Endothelial cell of coronary artery (primary cell): ENCODE data around the gene FAM161B. TPM values are rescaled to one million over a fixed set of nuclear protein-coding genes. Genes with fewer than 3 reads are reported as not detected.

ENCODE experiments used
- total RNA-seq: library from RNA; depleted of rRNA; stranded (reverse); fragments of >200 nt; gene quantifications from 2 replicates; pipeline ENCODE4 v1.2.3, GENCODE V29; 2014

Gene FAM161B
- total RNA-seq = 2.2 and 3.1 TPM in 2 replicates

GRCh38 chr14:73949752-73950734 lies at the start of gene FAM161B, which contains the start of gene COQ6:
TSS of gene FAM161B (minus strand) at chr14:73950094. CDS start at chr14:73950026, 68 bp downstream.
TSS of gene COQ6 (plus strand) at chr14:73950302. CDS start at chr14:73950333, 31 bp downstream.

GRCh38 chr14:73886449-73887317 lies 63.2 kb downstream of the FAM161B start, which contains the start of gene ZNF410:
TSS of gene ZNF410 (plus strand) at chr14:73886859. CDS start at chr14:73892176, 5,317 bp downstream.

Other genes starting within 250 kb of the FAM161B start
- gene PNMA1, start 235.7 kb downstream of the FAM161B start, total RNA-seq = 18.7 and 24.0 TPM in 2 replicates
- 1.2 and 4.2 TPM in 2 replicates for gene PTGR2, start 98.3 kb downstream of the FAM161B start, total RNA-seq
- gene ZNF410, start 63.2 kb downstream of the FAM161B start, total RNA-seq = 52.8 and 54.2 TPM in 2 replicates
- 13.9 and 15.1 TPM in 2 replicates for gene COQ6, start 208 bp upstream of the FAM161B start, total RNA-seq
- gene ENTPD5, start 69.2 kb upstream of the FAM161B start, total RNA-seq = 5.7 and 7.1 TPM in 2 replicates
- 1.8 and 2.5 TPM in 2 replicates for gene BBOF1, start 69.3 kb upstream of the FAM161B start, total RNA-seq
- 14.9 and 15.3 TPM in 2 replicates for gene ALDH6A1, start 134.4 kb upstream of the FAM161B start, total RNA-seq
- gene LIN52, start 134.9 kb upstream of the FAM161B start, total RNA-seq = 6.4 and 9.3 TPM in 2 replicates